Caco-2 (cell line): Measurements from ENCODE around the gene ALDH4A1. TPM values are rescaled to one million over a fixed set of nuclear protein-coding genes. Genes with fewer than 3 reads are reported as not detected.

Source experiments
- BruUV-seq: library from RNA; stranded (reverse); fragments of 400-500 nt; replicated peaks from 2 replicates; lab custom pipeline; 2021; lab: Mats Ljungman, UMichigan
- CTCF ChIA-PET: fragments of 300-600 bp; sonication (Branson Sonifier 250); formaldehyde crosslinking; loops from one replicate; lab custom pipeline; 2022; ENCODE audit warnings: antibody characterized with exemption; lab: Charles Lee
- POLR2A ChIA-PET: fragments of 300-600 bp; sonication (Branson Sonifier 250); formaldehyde crosslinking; loops from one replicate; lab custom pipeline; 2022; ENCODE audit warnings: antibody characterized with exemption; lab: Charles Lee
- DNase-seq, 2 experiments: peaks; one replicate each; pipeline versions ENCODE4 v3.0.0 to v3.0.0-alpha.2; 2020 to 2022
- H3K27me3 ChIP-seq: replicated peaks from 2 replicates; pipeline ENCODE4 v1.6.0; 2011; ENCODE audit warnings: low read length; ENCODE audit not compliant: control insufficient read depth, insufficient read depth
- H3K36me3 ChIP-seq: 2 replicates; pipeline ENCODE4 v1.5.1; 2011; ENCODE audit warnings: low read length; ENCODE audit not compliant: control insufficient read depth, insufficient read depth
- H3K4me1 ChIP-seq: fragments of 250-450 bp; sonication (Bioruptor Pico); 2 replicates; pipeline ENCODE4 v1.5.1; 2020; ENCODE audit warnings: mild to moderate bottlenecking
- H3K4me3 ChIP-seq: 2 replicates; pipeline ENCODE4 v1.5.1; 2011; ENCODE audit warnings: low read depth, mild to moderate bottlenecking, control low read depth, low read length
- H3K9me3 ChIP-seq: fragments of 250-450 bp; sonication (Bioruptor Pico); 2 replicates; pipeline ENCODE4 v1.5.1; 2020; ENCODE audit warnings: mild to moderate bottlenecking, moderate library complexity
- H3K27ac Mint-ChIP-seq: one replicate; pipeline ENCODE4 v1.8.0; 2022; ENCODE audit warnings: mixed read lengths; ENCODE audit not compliant: unreplicated experiment
- H3K27me3 Mint-ChIP-seq: one replicate; pipeline ENCODE4 v1.8.0; 2022; ENCODE audit warnings: mixed read lengths; ENCODE audit not compliant: insufficient read depth, unreplicated experiment
- H3K36me3 Mint-ChIP-seq: one replicate; pipeline ENCODE4 v1.8.0; 2022; ENCODE audit warnings: mild to moderate bottlenecking, mixed read lengths; ENCODE audit not compliant: insufficient read depth, unreplicated experiment
- H3K4me1 Mint-ChIP-seq: one replicate; pipeline ENCODE4 v1.8.0; 2022; ENCODE audit warnings: low read depth, mixed read lengths; ENCODE audit not compliant: unreplicated experiment
- H3K4me3 Mint-ChIP-seq: one replicate; pipeline ENCODE4 v1.8.0; 2022; ENCODE audit warnings: mild to moderate bottlenecking, moderate library complexity, mixed read lengths; ENCODE audit not compliant: unreplicated experiment
- H3K9me3 Mint-ChIP-seq: one replicate; pipeline ENCODE4 v1.8.0; 2022; ENCODE audit warnings: mixed read lengths; ENCODE audit not compliant: unreplicated experiment
- CTCF ChIP-seq, 2 experiments: fragments of 200-600 bp in 1 of 2; IDR thresholded peaks; 1 replicate in 1 of 2; 2 replicates in 1 of 2; pipeline versions ENCODE4 v1.5.1 to v1.8.0; 2011 to 2022; ENCODE audit warnings: antibody characterized with exemption in 1 of 2, control low read depth in 1 of 2, inconsistent platforms in 1 of 2, low read depth in 1 of 2, low read length in 1 of 2, mild to moderate bottlenecking in 1 of 2, moderate library complexity in 1 of 2; ENCODE audit not compliant: insufficient read depth in 1 of 2, severe bottlenecking in 1 of 2, unreplicated experiment in 1 of 2
- intact Hi-C: fragments of 100-400 bp; cut with micrococcal nuclease; formaldehyde crosslinking; loops from one replicate; pipeline ENCODE4 v1.10.0; 2022; ENCODE audit not compliant: unreplicated experiment
- total RNA-seq: library from RNA; stranded (reverse); gene quantifications from 2 replicates; pipeline ENCODE4 v1.2.3, GENCODE V29; 2022

ALDH4A1 gene
- total RNA-seq, 1 experiment from 2014 or later, result 18.0 TPM

- Histone ChIP-seq H3K4me1 (peaks cover 39% of the 10 kb centered on the region), H3K36me3 (no peaks in the 10 kb centered on the region)
Measured at GRCh38 chr1:18939398-18940302, 37.3 kb upstream of the ALDH4A1 start.

GRCh38 chr1:18938707-18939070, 36.3 kb upstream of the ALDH4A1 start:
- Mint-ChIP-seq H3K27ac (no peak overlapping the region), H3K36me3 (peaks cover 19% of the 10 kb centered on the region), H3K9me3 (no peaks in the 10 kb centered on the region), H3K27me3 (no peaks in the 10 kb centered on the region), H3K4me3 (no peak overlapping the region), H3K4me1 (peaks cover 29% of the 10 kb centered on the region)
- Histone ChIP-seq H3K4me3 (no peak overlapping the region), H3K9me3 (no peaks in the 10 kb centered on the region), H3K36me3 (no peaks in the 10 kb centered on the region), H3K27me3 (no peaks in the 10 kb centered on the region), H3K4me1 (peaks cover 39% of the 10 kb centered on the region)
- DNase-seq, result peak; percentile 39 to 54
- no peak for TF ChIP-seq CTCF (IDR thresholded peaks at IDR 0.05; ENCODE audit: insufficient read depth in 1 of 2, low read depth in 1 of 2, low read length in 1 of 2, severe bottlenecking in 1 of 2, unreplicated experiment in 1 of 2)
- POLR2A ChIA-PET, result no interaction called here
- intact Hi-C loops, result no loop called here
- CTCF ChIA-PET, result interaction anchor here (1.0 kb wide), 1 partner anchor 32 kb away, joined by 4 read pairs; no protein-coding TSS in a partner anchor
- no TSS peak for BruUV-seq

More at GRCh38 chr1:18939398-18940302, 37.3 kb upstream of the ALDH4A1 start:
- CTCF ChIA-PET, result interaction anchor here (0.7 to 1.0 kb wide), 2 partner anchors 18 to 1122 kb away, joined by 3 read pairs; no protein-coding TSS in a partner anchor
- no peak for DNase-seq
- peaks cover 23% of the 10 kb centered on the region for H3K36me3 Mint-ChIP-seq
- Histone ChIP-seq H3K4me3 (no peak overlapping the region), H3K9me3 (no peaks in the 10 kb centered on the region), H3K27me3 (no peaks in the 10 kb centered on the region)
- H3K27me3 Mint-ChIP-seq, result no peaks in the 10 kb centered on the region
- intact Hi-C loops, result no loop called here
- H3K4me3 Mint-ChIP-seq, result no peak overlapping the region
- H3K4me1 Mint-ChIP-seq, result peaks cover 32% of the 10 kb centered on the region
- no TSS peak for BruUV-seq
- no peak for TF ChIP-seq CTCF (IDR thresholded peaks at IDR 0.05; ENCODE audit: insufficient read depth in 1 of 2, low read depth in 1 of 2, low read length in 1 of 2, severe bottlenecking in 1 of 2, unreplicated experiment in 1 of 2)
- H3K27ac Mint-ChIP-seq, result peak overlapping the region; percentile 79
- no peaks in the 10 kb centered on the region for H3K9me3 Mint-ChIP-seq
- POLR2A ChIA-PET, result no interaction called here

GRCh38 chr1:18938008-18938706, 35.8 kb upstream of the ALDH4A1 start:
- POLR2A ChIA-PET, result no interaction called here
- Histone ChIP-seq H3K36me3 (no peaks in the 10 kb centered on the region), H3K9me3 (no peaks in the 10 kb centered on the region), H3K27me3 (no peaks in the 10 kb centered on the region), H3K4me3 (no peak overlapping the region), H3K4me1 (peaks cover 39% of the 10 kb centered on the region)
- Mint-ChIP-seq H3K27me3 (no peaks in the 10 kb centered on the region), H3K4me3 (no peak overlapping the region), H3K9me3 (no peaks in the 10 kb centered on the region), H3K27ac (no peak overlapping the region), H3K36me3 (peaks cover 14% of the 10 kb centered on the region), H3K4me1 (peaks cover 29% of the 10 kb centered on the region)
- DNase-seq, result no peak
- TF ChIP-seq CTCF (IDR thresholded peaks at IDR 0.05; ENCODE audit: insufficient read depth in 1 of 2, low read depth in 1 of 2, low read length in 1 of 2, severe bottlenecking in 1 of 2, unreplicated experiment in 1 of 2), result no peak
- CTCF ChIA-PET, result interaction anchor here (0.8 to 1.0 kb wide), 3 partner anchors 25 to 31 kb away, joined by 3 to 4 read pairs (median 3); no protein-coding TSS in a partner anchor
- intact Hi-C loops, result no loop called here
- BruUV-seq, result no TSS peak
